Thyroid gland (tissue), 4 donors: ENCODE measurements around the gene SLC66A3. TPM values are rescaled to one million over a fixed set of nuclear protein-coding genes. Genes with fewer than 3 reads are reported as not detected.

Experiments used
- DNase-seq, 2 donors: peaks; one replicate each; pipeline ENCODE4 v3.0.0-alpha.2; 2019
- H3K27ac ChIP-seq, 3 donors: fragments of 200-600 bp; sonication (generic); 1 replicate in 2 of 3; 2 replicates in 1 of 3; pipeline ENCODE4 v1.5.1; 2016 to 2019; ENCODE audit warnings: mild to moderate bottlenecking in 1 of 3, moderate library complexity in 1 of 3
- H3K27me3 ChIP-seq: fragments of 200-600 bp; sonication (generic); one replicate; pipeline ENCODE4 v1.5.1; 2019
- H3K36me3 ChIP-seq, 2 donors: fragments of 200-600 bp; sonication (generic); one replicate each; pipeline ENCODE4 v1.5.1; 2016 to 2019
- H3K4me1 ChIP-seq, 2 donors: fragments of 200-600 bp; sonication (generic); one replicate each; pipeline ENCODE4 v1.5.1; 2017 to 2019
- H3K4me3 ChIP-seq, 3 donors: fragments of 200-600 bp; sonication (generic); replicated peaks in 1 of 3; 1 replicate in 2 of 3; 2 replicates in 1 of 3; pipeline ENCODE4 v1.5.1; 2016; ENCODE audit warnings: mild to moderate bottlenecking in 1 of 3
- H3K9me3 ChIP-seq: fragments of 200-600 bp; sonication (generic); one replicate; pipeline ENCODE4 v1.5.1; 2017
- POLR2A ChIP-seq, 2 donors: fragments of 450-650 bp; IDR thresholded peaks; one replicate each; pipeline ENCODE4 v1.6.1; 2017; ENCODE audit warnings: antibody characterized with exemption in 2 of 2, mild to moderate bottlenecking in 2 of 2, moderate library complexity in 1 of 2
- WGBS, 2 donors: methylation state at CpG; one replicate each; pipeline ENCODE4 v1.1.5; 2017; 5-methylcytosine and 5-hydroxymethylcytosine counted together
- intact Hi-C: fragments of 100-400 bp; cut with DNase I; formaldehyde crosslinking; loops from one replicate; pipeline ENCODE4 v1.15.1; 2023
- total RNA-seq, 4 donors: library from RNA; depleted of rRNA; stranded (reverse); fragments of >200 nt; gene quantifications; one replicate each; pipeline ENCODE4 v1.2.3, GENCODE V29; 2016
- TF ChIP-seq, protein P1 (sequence below), 6 experiments: fragments of 200-600 bp in 3 of 6; fragments of 450-650 bp in 3 of 6; sonication (generic) in 3 of 6; IDR thresholded peaks; one replicate each; pipeline ENCODE4 v1.5.1; 2016 to 2019; ENCODE audit warnings: antibody characterized with exemption in 6 of 6, mild to moderate bottlenecking in 2 of 6, inconsistent platforms in 1 of 6, moderate library complexity in 1 of 6

Gene SLC66A3
- total RNA-seq, 4 donors from 2014 or later = 30.8 to 68.7 (median 43.2) TPM

DNA sequence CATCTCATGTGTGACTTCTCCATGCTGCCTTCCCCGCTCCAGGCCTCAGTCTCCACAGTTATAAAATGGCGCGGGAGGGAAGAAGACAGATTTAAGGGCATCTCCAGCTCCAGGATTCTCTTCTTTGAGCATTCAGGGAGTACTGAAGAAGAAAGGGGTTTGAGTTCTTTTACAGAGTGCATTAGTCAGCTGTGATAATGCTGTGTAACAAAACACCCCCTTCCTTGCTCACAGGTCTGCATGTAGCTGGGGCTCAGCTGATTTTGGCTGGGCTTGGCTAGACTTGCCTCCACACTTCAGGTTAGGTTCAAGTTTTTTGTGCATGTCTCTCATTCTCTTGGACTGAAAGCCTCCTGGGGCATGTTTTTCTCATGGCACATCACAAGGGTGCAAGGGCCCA, 8.0 kb upstream of the SLC66A3 start:
- DNase-seq = no peak
- intact Hi-C loops = no loop called here
- no peaks in the 10 kb centered on the region for H3K4me1 ChIP-seq
- H3K36me3 ChIP-seq = no peaks in the 10 kb centered on the region
- no peak for TF ChIP-seq POLR2A (IDR thresholded peaks at IDR 0.05)
- TF ChIP-seq, protein P1, sequence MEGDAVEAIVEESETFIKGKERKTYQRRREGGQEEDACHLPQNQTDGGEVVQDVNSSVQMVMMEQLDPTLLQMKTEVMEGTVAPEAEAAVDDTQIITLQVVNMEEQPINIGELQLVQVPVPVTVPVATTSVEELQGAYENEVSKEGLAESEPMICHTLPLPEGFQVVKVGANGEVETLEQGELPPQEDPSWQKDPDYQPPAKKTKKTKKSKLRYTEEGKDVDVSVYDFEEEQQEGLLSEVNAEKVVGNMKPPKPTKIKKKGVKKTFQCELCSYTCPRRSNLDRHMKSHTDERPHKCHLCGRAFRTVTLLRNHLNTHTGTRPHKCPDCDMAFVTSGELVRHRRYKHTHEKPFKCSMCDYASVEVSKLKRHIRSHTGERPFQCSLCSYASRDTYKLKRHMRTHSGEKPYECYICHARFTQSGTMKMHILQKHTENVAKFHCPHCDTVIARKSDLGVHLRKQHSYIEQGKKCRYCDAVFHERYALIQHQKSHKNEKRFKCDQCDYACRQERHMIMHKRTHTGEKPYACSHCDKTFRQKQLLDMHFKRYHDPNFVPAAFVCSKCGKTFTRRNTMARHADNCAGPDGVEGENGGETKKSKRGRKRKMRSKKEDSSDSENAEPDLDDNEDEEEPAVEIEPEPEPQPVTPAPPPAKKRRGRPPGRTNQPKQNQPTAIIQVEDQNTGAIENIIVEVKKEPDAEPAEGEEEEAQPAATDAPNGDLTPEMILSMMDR (IDR thresholded peaks at IDR 0.05) = no peak
- H3K9me3 ChIP-seq = no peaks in the 10 kb centered on the region
- no peak overlapping the region for H3K27ac ChIP-seq
- WGBS, 2 donors = 50 to 79% methylated on average over 2 of the region's 3 CpGs
- no peaks in the 10 kb centered on the region for H3K27me3 ChIP-seq
- H3K4me3 ChIP-seq = no peak overlapping the region

DNA sequence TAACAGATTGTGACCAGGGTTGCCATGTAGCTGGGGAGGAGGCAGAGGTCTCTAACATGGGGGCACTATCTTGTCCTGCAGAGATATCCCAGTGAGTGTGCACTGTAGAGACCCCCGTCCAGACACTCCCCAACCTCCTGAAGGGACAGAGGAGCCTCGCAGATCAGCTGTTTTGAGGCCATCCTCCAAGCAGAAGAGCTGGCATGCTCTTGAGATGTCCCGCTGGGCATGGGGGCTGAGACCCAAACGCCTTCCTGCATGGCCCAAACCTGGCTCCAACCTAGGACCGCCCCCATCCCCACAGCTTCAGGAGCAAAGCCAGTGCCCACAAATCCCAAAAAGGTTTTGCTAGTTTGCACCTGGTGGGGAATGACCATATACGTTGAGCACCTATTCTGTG, 2.7 kb upstream of the SLC66A3 start:
- WGBS, 2 donors = 86 to 89% methylated on average over 5 to 6 of the region's 6 CpGs
- TF ChIP-seq POLR2A (IDR thresholded peaks at IDR 0.05) = no peak
- TF ChIP-seq, protein P1 (IDR thresholded peaks at IDR 0.05) = no peak
- intact Hi-C loops = no loop called here
- Histone ChIP-seq H3K4me3 (no peak overlapping the region), H3K27me3 (no peaks in the 10 kb centered on the region), H3K27ac (no peak overlapping the region), H3K9me3 (no peaks in the 10 kb centered on the region), H3K36me3 (no peaks in the 10 kb centered on the region), H3K4me1 (peaks cover 5 to 13% of the 10 kb centered on the region in 2 donors)
- no peak for DNase-seq

DNA sequence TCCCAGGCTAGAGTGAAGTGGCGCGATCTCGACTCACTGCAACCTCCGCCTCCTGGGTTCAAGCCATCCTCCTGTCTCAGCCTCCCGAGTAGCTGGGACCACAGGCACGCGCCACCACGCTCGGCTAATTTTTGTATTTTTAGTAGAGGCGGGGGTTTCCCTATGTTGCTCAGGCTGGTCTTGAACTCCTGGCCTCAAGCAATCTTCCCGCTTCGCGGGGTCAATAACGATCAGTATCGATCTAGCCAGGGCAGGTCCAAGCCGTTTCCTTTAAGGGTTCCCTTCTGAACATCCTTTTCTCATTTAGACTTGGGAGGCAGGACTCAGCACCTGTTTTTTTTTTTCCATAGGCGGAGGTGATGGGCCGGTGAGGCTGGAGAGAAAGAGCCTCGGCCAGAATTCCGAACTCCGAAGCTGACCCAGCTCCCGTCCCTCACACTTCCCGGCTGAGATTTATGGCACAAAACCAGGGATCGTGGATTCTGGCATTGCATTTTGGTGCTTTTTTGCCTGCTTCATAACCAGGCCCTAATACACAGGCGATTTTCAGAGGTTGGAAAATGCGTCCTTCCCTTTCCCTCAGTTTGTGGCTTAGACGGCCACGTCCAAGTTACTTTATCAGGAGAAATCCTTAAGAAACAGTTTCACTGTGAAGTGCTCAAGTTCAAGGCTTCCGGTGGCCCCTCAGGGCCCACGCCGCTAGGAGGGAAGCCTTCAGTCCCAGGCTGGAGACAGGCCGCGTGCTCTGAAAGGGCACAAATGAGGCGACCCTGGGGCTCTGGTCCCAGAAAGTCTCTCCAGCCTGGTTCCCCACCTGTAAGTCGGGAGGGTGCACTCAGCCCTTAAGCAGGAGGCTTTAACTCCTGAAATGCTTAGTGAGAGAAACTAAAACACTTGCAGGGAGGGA, 998 bp upstream of the SLC66A3 start:
- H3K36me3 ChIP-seq = no peaks in the 10 kb centered on the region
- H3K9me3 ChIP-seq = no peaks in the 10 kb centered on the region
- WGBS, 2 donors = 62 to 71% methylated on average over 32 to 35 of the region's 35 CpGs
- H3K27me3 ChIP-seq = no peaks in the 10 kb centered on the region
- H3K4me3 ChIP-seq = peak overlapping the region; percentile 10 to 28 (median 16)
- TF ChIP-seq, protein P1 (IDR thresholded peaks at IDR 0.05) = no peak
- TF ChIP-seq POLR2A (IDR thresholded peaks at IDR 0.05) = peak in 1 of 2 donors; percentile 35
- no peak for DNase-seq
- peak overlapping the region; percentile 56 to 85 (median 71) for H3K27ac ChIP-seq
- H3K4me1 ChIP-seq = peaks cover 5 to 13% of the 10 kb centered on the region in 2 donors
- intact Hi-C loops = no loop called here

DNA sequence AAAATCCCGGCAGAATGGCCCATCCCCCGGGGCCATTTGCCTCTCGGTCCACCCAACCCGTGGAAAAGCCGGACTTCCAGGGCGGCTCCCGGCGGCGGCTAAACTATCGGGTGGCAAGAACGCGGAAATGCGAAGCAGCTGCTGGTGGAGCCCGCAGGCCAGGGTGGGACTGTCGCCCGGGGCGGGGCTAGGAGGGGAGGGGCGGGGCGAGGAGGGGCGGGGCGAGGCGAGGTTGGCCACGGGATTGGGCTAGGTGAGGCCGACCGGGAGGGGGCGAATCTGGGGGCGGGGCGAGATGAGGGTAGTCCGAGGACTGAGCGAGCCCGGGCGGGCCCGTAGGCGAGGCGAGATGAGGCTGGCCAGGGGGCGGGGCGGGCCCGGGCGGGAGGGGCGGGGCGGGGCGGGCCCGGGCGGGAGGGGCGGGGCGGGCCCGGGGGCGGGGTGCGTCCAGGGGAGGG, 315 bp upstream of the SLC66A3 start:
- DNase-seq = peak; percentile 99
- Histone ChIP-seq H3K4me3 (peak overlapping the region; percentile 10 to 28 (median 16)), H3K4me1 (peaks cover 5 to 13% of the 10 kb centered on the region in 2 donors), H3K9me3 (no peaks in the 10 kb centered on the region), H3K27ac (peak overlapping the region; percentile 56 to 85 (median 71)), H3K27me3 (no peaks in the 10 kb centered on the region), H3K36me3 (no peaks in the 10 kb centered on the region)
- intact Hi-C loops = no loop called here
- WGBS, 2 donors = 0% methylated on average over 10 to 11 of the region's 49 CpGs
- no peak for TF ChIP-seq POLR2A (IDR thresholded peaks at IDR 0.05)
- TF ChIP-seq, protein P1 (IDR thresholded peaks at IDR 0.05) = no peak
